DOHH2 (cell line): ENCODE data around the gene CYP1A2.
"Not testable (repeated sequence)": the region's sequence is repeated elsewhere in the genome, so short reads cannot be mapped to it uniquely, and the experiment has no call there.

Experiments
- H3F3A ChIP-seq: fragments of 200-600 bp; sonication (generic), shearing (Covaris generic); 2 replicates; pipeline ENCODE4 v1.6.0; 2016; ENCODE audit warnings: antibody characterized with exemption, mild to moderate bottlenecking; ENCODE audit not compliant: control insufficient read depth, insufficient read depth
- H3K27ac ChIP-seq: fragments of 200-600 bp; sonication (generic); 2 replicates; pipeline ENCODE4 v1.5.1; 2014; ENCODE audit warnings: low read depth, mild to moderate bottlenecking, low read length, moderate library complexity
- H3K27me3 ChIP-seq: fragments of 200-600 bp; sonication (generic); 2 replicates; pipeline ENCODE4 v1.6.1; 2014; ENCODE audit warnings: mild to moderate bottlenecking, low read length, mixed read lengths; ENCODE audit not compliant: control insufficient read depth
- H3K36me3 ChIP-seq: fragments of 200-600 bp; sonication (generic); 2 replicates; pipeline ENCODE4 v1.6.1; 2014; ENCODE audit warnings: mild to moderate bottlenecking, low read length, moderate library complexity, mixed read lengths; ENCODE audit not compliant: control insufficient read depth
- H3K4me1 ChIP-seq: fragments of 200-600 bp; sonication (generic); 2 replicates; pipeline ENCODE4 v1.6.1; 2014; ENCODE audit warnings: mild to moderate bottlenecking, low read length, mixed read lengths; ENCODE audit not compliant: control insufficient read depth
- H3K4me2 ChIP-seq: fragments of 200-600 bp; sonication (generic); 2 replicates; pipeline ENCODE4 v1.6.0; 2014; ENCODE audit warnings: mild to moderate bottlenecking, low read length, moderate library complexity
- H3K4me3 ChIP-seq: fragments of 200-600 bp; sonication (generic); 2 replicates; pipeline ENCODE4 v1.5.1; 2014; ENCODE audit warnings: mild to moderate bottlenecking, low read length, mixed read lengths
- H3K79me2 ChIP-seq: fragments of 200-600 bp; sonication (generic); 2 replicates; pipeline ENCODE4 v1.6.1; 2014; ENCODE audit warnings: mild to moderate bottlenecking, low read length, mixed read lengths; ENCODE audit not compliant: control insufficient read depth
- H3K9me2 ChIP-seq: fragments of 200-600 bp; sonication (generic); replicated peaks from 2 replicates; pipeline ENCODE4 v1.6.1; 2014; ENCODE audit warnings: mild to moderate bottlenecking, low read length, mixed read lengths; ENCODE audit not compliant: control insufficient read depth
- H3K9me3 ChIP-seq: fragments of 200-600 bp; sonication (generic); 2 replicates; pipeline ENCODE4 v1.6.1; 2014; ENCODE audit warnings: antibody characterized with exemption, low read length, mixed read lengths; ENCODE audit not compliant: control insufficient read depth, insufficient read depth
- H4K20me1 ChIP-seq: fragments of 200-600 bp; sonication (generic); 2 replicates; pipeline ENCODE4 v1.6.0; 2014; ENCODE audit warnings: low read depth, mild to moderate bottlenecking, antibody characterized with exemption, low read length, moderate library complexity; ENCODE audit not compliant: control insufficient read depth, insufficient read depth
- CTCF ChIP-seq: fragments of 200-600 bp; sonication (generic); IDR thresholded peaks from one replicate; pipeline ENCODE4 v1.5.1; 2014; ENCODE audit warnings: antibody characterized with exemption, mild to moderate bottlenecking, low read depth, low read length; ENCODE audit not compliant: poor library complexity, severe bottlenecking
- EZH2phosphoT487 ChIP-seq: fragments of 200-600 bp; sonication (generic); IDR thresholded peaks from 2 replicates; pipeline ENCODE4 v1.6.1; 2017; ENCODE audit warnings: borderline replicate concordance, mild to moderate bottlenecking, antibody characterized with exemption, low read length, moderate library complexity, mixed read lengths

The CYP1A2 gene

GRCh38 chr15:74783808-74784175 is 35.1 kb downstream of the CYP1A2 start:
- Histone ChIP-seq H3K4me2 (peak overlapping the region; percentile 100), H3F3A (peaks cover 74% of the 10 kb centered on the region), H3K4me1 (peaks cover 83% of the 10 kb centered on the region), H3K9me3 (no peaks in the 10 kb centered on the region), H4K20me1 (no peaks in the 10 kb centered on the region), H3K36me3 (peaks cover 54% of the 10 kb centered on the region), H3K9me2 (no peaks in the 10 kb centered on the region), H3K27ac (peak overlapping the region; percentile 99), H3K4me3 (peak overlapping the region; percentile 98), H3K79me2 (peaks cover 82% of the 10 kb centered on the region), H3K27me3 (no peaks in the 10 kb centered on the region)
- TF ChIP-seq EZH2phosphoT487 (no peak), CTCF (no peak)

GRCh38 chr15:74784426-74785193 is 36.0 kb downstream of the CYP1A2 start:
- TF ChIP-seq CTCF, result peak; percentile 48
- TF ChIP-seq EZH2phosphoT487, result no peak
- H3K9me3 ChIP-seq, result no peaks in the 10 kb centered on the region
- H3K4me1 ChIP-seq, result peaks cover 83% of the 10 kb centered on the region
- peaks cover 62% of the 10 kb centered on the region for H3K36me3 ChIP-seq
- H3K27ac ChIP-seq, result peak overlapping the region; percentile 99
- no peaks in the 10 kb centered on the region for H3K27me3 ChIP-seq
- H3K9me2 ChIP-seq, result no peaks in the 10 kb centered on the region
- peak overlapping the region; percentile 98 for H3K4me3 ChIP-seq
- H3K79me2 ChIP-seq, result peaks cover 86% of the 10 kb centered on the region
- peaks cover 72% of the 10 kb centered on the region for H3F3A ChIP-seq
- H3K4me2 ChIP-seq, result peak overlapping the region; percentile 100
- no peaks in the 10 kb centered on the region for H4K20me1 ChIP-seq

GRCh38 chr15:74785194-74786032 is 36.8 kb downstream of the CYP1A2 start:
- Histone ChIP-seq H3K4me2 (peak overlapping the region; percentile 100), H3F3A (peaks cover 66% of the 10 kb centered on the region), H4K20me1 (no peaks in the 10 kb centered on the region), H3K27ac (peak overlapping the region; percentile 99), H3K9me2 (no peaks in the 10 kb centered on the region), H3K27me3 (no peaks in the 10 kb centered on the region), H3K4me3 (peak overlapping the region; percentile 98), H3K4me1 (peaks cover 83% of the 10 kb centered on the region), H3K79me2 (peaks cover 86% of the 10 kb centered on the region), H3K9me3 (no peaks in the 10 kb centered on the region), H3K36me3 (peaks cover 68% of the 10 kb centered on the region)
- no peak for TF ChIP-seq CTCF
- no peak for TF ChIP-seq EZH2phosphoT487

GRCh38 chr15:74786081-74786480 is 37.4 kb downstream of the CYP1A2 start:
- Histone ChIP-seq H3K4me2 (peak overlapping the region; percentile 100), H3K79me2 (peaks cover 86% of the 10 kb centered on the region), H3K27ac (peak overlapping the region; percentile 99), H3K4me1 (peaks cover 83% of the 10 kb centered on the region), H3K4me3 (peak overlapping the region; percentile 98), H3F3A (peaks cover 66% of the 10 kb centered on the region), H3K36me3 (peaks cover 75% of the 10 kb centered on the region)
- not testable (repeated sequence) for H4K20me1 ChIP-seq, H3K9me2 ChIP-seq, H3K27me3 ChIP-seq, H3K9me3 ChIP-seq
